IgD-negative memory B cell (primary cell): Measurements from ENCODE around the gene AGAP3. TPM values are rescaled to one million over a fixed set of nuclear protein-coding genes. Genes with fewer than 3 reads are reported as not detected.
A peak's percentile ranks its signal among the peaks of the same experiment; 100 is the strongest.

Source experiments
- H3K27ac Mint-ChIP-seq, 3 donors: one replicate each; pipeline ENCODE4 v1.8.0; 2020 to 2022; ENCODE audit warnings: mild to moderate bottlenecking in 3 of 3, mixed read lengths in 3 of 3, moderate library complexity in 1 of 3
- H3K27me3 Mint-ChIP-seq: one replicate; pipeline ENCODE4 v1.8.0; 2021; ENCODE audit warnings: mixed read lengths
- H3K36me3 Mint-ChIP-seq: one replicate; pipeline ENCODE4 v1.8.0; 2020; ENCODE audit warnings: mild to moderate bottlenecking, mixed read lengths
- H3K4me1 Mint-ChIP-seq, 3 donors: one replicate each; pipeline ENCODE4 v1.8.0; 2020 to 2022; ENCODE audit warnings: mixed read lengths in 3 of 3, mild to moderate bottlenecking in 1 of 3
- H3K4me3 Mint-ChIP-seq, 4 donors: one replicate each; pipeline ENCODE4 v1.8.0; 2020 to 2022; ENCODE audit warnings: mild to moderate bottlenecking in 4 of 4, mixed read lengths in 4 of 4, moderate library complexity in 3 of 4
- H3K9me3 Mint-ChIP-seq, 3 donors: one replicate each; pipeline ENCODE4 v1.8.0; 2020 to 2021; ENCODE audit warnings: mixed read lengths in 3 of 3, mild to moderate bottlenecking in 1 of 3
- polyA plus RNA-seq: library from polyadenylated mRNA; unstranded; fragments of 300-500 nt; fragmentation: Illumina TruSeq; gene quantifications from one replicate; pipeline ENCODE4 v1.2.3, GENCODE V29; 2021

The AGAP3 gene
- polyA plus RNA-seq, 1 donor from 2014 or later: 3.5 TPM

DNA sequence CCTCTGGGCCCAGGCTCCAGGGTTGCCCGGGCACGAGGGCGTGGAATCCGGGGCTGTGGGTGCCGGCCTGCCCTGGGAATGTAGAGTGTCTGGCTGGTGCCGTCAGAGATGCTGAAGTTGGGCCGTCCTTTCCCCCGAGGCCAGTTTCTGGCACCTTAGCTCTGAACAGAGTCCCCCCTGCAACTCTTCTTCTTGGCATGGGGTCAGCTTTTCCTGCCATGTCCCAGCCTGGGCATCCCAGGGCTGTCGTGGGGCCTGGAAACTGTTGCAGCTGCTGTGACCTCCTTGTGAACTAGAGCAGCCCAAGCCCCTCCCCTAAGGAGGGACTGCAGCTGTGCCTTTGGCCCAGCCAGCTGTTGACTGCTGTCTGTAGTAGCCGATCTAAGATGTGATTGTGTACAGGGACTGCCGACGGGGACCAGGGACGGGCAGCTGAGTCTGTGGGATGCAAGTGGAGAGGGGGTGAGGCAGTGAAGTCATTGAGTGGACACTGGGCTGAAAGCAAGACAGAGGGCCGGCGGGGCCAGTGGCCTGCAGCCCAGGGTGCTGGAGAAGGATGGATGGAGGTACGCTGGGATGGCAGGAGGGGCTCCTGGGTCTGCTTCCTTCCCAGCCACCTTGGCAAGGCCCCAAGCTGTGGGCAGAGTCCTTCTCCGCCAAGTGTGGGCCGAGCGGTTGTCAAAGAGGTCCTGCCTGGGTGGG, 45.5 kb downstream of the AGAP3 start:
- Mint-ChIP-seq H3K4me3 (no peak overlapping the region), H3K4me1 (no peaks in the 10 kb centered on the region), H3K27ac (no peak overlapping the region), H3K27me3 (no peaks in the 10 kb centered on the region), H3K9me3 (no peaks in the 10 kb centered on the region), H3K36me3 (no peaks in the 10 kb centered on the region)

DNA sequence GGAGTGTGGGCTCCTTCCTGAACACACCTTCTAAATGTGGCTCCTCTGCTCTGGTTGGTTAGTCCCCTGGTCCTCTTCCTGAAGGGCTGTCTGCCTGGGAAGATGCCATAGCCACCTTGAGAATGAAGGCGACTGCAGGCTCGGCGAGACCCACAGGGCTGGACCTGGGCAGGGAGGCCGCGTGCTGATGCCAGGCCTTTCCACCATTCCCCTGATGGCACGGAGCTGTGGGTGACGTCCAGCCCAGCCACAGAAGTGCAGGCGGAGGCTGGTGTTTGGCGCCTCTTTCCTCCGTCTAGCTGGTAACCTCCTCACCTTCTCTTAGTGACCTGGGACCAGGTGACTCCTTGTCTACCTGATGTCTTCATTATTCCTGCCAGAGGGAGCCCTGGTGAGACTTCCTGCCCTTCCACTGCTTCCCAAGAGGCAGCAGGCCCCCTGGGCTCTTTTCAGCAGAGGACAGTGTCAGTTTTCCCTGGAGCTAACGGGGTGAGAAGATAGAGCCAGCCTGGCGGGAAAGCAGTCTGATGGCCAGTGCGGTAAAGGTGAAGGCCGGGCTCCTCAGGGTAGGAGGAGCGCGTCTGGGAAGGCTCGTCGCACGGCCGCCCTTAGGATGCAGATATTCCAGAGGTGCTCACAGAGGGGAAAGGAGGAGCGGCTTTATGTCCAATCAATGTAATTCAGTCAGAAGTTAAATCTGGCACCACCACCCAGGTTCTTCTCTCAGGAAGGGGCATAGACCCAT, 46.4 kb downstream of the AGAP3 start:
- Mint-ChIP-seq H3K27ac (no peak overlapping the region), H3K9me3 (no peaks in the 10 kb centered on the region), H3K4me1 (no peaks in the 10 kb centered on the region), H3K27me3 (no peaks in the 10 kb centered on the region), H3K36me3 (no peaks in the 10 kb centered on the region), H3K4me3 (peak overlapping the region in 1 of 4 donors; percentile 6)

DNA sequence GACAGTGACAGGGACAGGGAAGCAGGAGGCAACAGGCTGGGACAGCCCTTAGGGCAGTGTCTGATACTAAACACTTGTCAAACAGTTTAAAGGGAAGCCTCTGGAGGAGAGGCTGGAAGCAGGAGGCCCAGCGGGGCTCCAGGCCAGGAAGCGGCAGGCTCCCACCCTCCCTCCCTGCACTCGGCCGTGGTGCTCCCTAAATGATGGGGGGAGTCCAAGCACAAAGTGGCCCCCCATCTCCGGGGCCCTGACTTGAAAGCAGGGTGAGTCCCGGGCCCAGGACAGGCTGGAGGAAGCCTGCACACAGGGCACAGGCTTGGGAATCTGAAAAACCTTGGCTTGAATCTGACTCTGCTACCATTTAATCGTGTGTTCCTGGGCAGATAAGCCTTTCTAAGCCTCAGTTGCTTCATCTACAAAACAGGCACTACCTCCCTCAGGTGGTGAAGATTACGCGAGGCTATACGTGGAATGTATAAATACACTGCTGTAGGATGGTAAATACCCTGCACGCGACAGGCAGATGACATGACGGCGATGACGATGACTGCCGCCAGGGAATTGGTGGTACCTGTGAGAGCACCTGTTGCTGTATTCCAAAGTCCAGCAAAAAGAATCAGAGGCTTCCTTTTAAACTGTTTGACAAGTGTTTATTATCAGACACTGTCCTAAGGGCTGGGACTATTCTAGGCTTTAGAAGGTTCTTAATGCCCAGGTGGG, 47.2 kb downstream of the AGAP3 start:
- Mint-ChIP-seq H3K36me3 (no peaks in the 10 kb centered on the region), H3K9me3 (no peaks in the 10 kb centered on the region), H3K27ac (peak overlapping the region in 1 of 3 donors; percentile 23), H3K4me3 (no peak overlapping the region), H3K27me3 (no peaks in the 10 kb centered on the region), H3K4me1 (no peaks in the 10 kb centered on the region)

DNA sequence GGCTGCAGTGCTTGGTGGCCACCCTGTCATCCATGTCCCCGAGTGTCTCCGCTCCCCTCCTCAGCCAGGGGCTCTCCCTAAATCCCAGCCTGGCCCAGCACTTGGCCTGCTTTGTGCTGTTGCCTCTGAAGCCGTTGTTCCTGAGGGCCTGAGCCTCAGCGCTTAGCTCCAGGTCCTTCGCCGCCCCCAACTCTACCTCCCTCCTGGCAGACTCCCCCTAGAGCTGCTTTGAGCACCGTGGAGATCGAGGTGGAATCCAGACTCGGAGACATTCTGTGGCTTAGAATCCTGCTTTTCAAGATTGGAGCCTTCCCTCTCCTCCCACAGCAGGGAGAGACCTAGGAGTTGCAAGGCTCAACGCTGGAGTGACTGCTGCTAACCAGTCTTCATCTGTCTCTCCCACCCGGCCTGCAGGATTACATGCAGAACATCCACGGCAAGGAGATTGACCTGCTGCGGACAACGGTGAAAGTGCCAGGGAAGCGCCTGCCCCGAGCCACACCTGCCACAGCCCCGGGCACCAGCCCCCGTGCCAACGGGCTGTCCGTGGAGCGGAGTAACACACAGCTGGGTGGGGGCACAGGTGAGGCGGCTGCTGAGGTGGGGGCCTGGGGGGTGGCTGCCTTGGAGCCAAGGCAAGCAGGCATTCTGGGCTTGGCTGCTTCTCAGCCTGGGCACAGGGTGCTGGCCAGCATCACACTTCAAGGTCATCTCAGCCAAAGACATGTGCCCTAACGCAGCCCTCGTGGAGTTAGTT, 47.9 kb downstream of the AGAP3 start:
- Mint-ChIP-seq H3K27ac (peak overlapping the region in 1 of 3 donors; percentile 23), H3K9me3 (no peaks in the 10 kb centered on the region), H3K27me3 (no peaks in the 10 kb centered on the region), H3K4me1 (no peaks in the 10 kb centered on the region), H3K4me3 (no peak overlapping the region), H3K36me3 (no peaks in the 10 kb centered on the region)

DNA sequence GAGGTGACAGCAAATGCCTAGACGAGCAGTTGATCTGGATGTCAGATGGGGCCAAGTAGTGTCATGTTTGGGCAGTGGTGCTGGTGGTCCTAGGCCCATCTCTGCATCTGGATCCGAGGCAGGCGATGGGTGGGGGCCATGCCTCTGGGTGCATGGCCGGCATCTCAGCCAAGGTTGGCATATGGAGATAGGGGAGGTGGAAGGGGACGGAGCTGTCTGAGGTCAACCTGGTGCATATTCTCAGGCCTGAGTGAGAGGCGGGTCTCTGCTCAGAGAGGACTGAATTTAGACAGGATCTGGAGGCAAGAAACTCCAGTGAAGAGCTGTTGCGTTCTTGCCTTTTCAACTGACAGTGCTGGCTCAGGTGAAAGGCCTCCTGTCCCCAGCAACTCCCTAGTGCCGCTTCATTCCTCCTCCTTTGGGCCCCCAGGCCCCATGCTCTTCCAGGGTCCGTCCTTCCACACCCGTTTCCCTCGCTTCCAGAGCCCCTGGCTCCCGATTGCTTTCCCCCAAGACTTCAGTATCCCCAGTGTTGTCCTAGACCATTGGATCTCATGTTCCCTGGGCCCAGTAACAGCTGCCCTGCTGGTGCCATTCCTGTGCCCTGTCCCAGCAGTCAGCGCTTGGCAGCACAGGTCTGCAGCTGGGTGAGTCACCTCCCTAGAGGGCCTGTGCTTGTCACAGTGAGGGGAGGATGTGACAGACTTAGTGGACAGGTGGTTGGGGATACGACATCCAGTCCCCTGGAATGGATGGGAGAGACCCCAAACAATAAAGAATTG, 48.7 kb downstream of the AGAP3 start:
- no peaks in the 10 kb centered on the region for H3K4me1 Mint-ChIP-seq
- H3K36me3 Mint-ChIP-seq: no peaks in the 10 kb centered on the region
- no peaks in the 10 kb centered on the region for H3K27me3 Mint-ChIP-seq
- H3K9me3 Mint-ChIP-seq: no peaks in the 10 kb centered on the region
- H3K4me3 Mint-ChIP-seq: peak overlapping the region in 1 of 4 donors; percentile 8
- H3K27ac Mint-ChIP-seq: no peak overlapping the region

DNA sequence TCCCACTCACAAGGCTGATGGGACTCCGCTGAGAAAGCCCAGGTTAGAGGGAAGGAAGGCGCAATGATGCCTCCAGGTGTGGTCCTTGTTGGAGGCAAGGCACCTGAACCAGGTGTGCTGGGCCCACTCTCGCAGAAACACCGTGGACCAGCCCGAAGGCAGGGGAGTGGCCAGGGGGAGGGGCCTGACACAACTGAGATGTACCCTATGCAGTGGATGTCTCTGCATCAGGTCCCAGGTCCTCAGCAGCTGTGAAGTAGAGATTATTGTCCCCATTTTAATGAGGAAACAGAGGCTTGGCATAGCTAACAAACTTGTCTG, 49.2 kb downstream of the AGAP3 start:
- Mint-ChIP-seq H3K27me3 (no peaks in the 10 kb centered on the region), H3K27ac (no peak overlapping the region), H3K36me3 (no peaks in the 10 kb centered on the region), H3K4me1 (no peaks in the 10 kb centered on the region), H3K9me3 (no peaks in the 10 kb centered on the region), H3K4me3 (no peak overlapping the region)

DNA sequence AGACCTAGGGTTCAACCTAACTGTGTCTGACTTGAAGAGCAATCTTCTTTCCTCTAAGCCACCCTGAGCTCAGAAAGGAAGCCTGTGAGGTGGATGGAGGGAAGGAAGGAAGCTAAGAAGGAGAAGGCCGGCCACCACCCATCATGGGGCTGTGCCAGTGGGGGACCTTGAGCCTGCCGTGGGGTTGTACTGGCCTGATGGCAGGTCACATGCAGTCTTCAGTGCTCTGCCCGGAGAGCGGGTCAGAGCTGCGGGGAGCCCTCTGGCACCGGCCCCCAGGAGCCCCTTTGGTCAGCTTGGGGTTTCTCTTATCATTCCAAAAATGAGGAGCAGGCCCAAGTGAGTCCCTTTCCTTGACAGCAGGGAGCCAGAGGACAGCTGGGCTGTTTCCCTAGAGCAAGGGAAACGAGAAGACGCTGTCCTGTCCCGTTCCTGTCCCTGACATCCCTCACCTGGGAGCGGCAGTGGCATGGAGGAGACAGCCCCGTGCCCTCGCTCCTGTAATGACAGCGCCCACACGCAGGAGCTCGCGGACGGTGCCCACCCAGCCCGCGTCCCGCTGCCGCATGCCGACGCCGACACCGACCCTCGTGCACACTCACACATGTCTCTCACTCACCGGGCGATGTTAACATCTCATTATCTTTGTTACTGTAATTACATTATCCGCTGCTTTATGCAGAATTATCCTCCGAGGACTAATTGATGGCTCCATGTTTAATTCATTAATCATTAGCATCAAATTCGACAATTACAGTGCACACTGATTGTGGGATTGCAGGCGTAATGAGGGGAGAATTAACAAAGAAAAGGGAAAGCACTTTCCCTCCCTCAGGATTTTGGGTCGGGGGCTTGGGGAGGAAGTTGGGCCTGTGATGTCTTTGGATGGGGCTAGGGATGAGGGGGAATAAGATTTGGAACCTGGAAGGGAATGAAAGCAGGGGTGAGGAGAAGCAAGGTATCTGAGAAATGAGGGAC, 49.9 kb downstream of the AGAP3 start:
- no peaks in the 10 kb centered on the region for H3K9me3 Mint-ChIP-seq
- no peaks in the 10 kb centered on the region for H3K36me3 Mint-ChIP-seq
- no peak overlapping the region for H3K4me3 Mint-ChIP-seq
- H3K27me3 Mint-ChIP-seq: no peaks in the 10 kb centered on the region
- H3K4me1 Mint-ChIP-seq: no peaks in the 10 kb centered on the region
- peak overlapping the region in 1 of 3 donors; percentile 10 for H3K27ac Mint-ChIP-seq

DNA sequence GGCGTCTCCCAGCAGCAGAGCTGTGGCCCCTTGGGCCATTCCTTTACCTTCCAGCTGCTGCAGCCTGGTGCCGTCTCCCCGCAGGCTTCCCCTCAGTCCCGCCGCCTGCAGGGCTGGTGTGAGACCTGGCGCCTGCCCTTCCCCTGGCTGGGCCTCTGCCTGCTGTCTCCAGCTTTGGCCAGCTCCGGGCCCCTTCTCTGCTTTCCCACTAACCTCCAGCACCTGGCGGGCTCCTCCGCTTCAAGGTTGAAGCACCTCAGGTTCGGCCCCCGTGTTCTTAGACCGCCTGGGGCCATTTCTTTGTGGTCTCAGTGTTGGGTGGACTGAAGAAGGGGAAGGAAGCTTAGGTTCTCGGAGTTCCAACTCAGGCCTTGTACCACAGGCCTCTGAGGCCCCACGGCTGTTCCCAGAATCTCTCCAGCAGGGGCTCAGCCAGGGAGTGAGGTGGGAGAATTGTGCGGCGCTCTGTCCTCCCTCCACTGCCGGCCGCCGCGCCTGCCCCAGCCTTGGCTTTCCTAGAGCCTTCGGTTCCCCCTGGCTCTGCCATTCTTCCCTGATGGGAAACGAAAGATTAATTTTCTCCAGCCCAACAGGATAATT, 50.9 kb downstream of the AGAP3 start:
- Mint-ChIP-seq H3K27ac (no peak overlapping the region), H3K36me3 (no peaks in the 10 kb centered on the region), H3K4me3 (no peak overlapping the region), H3K27me3 (no peaks in the 10 kb centered on the region), H3K9me3 (no peaks in the 10 kb centered on the region), H3K4me1 (no peaks in the 10 kb centered on the region)

DNA sequence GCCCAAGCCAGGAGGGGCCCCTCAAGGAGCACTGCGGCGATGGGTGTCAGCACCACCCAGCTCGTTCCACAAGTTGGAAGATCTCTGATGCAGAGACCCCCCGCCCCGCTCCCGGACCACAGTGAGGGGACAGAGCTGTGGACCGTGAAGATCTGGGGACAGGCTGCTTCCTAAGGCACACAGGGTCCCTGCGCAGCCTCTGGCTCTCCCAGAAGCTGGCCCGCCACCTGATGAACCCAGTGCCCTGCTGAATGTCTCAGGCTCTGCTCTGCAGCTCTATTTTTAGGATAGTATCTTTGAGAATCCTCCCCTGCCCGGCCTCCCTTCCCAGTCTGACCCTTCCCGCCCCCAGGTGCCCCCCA, 51.5 kb downstream of the AGAP3 start:
- Mint-ChIP-seq H3K36me3 (no peaks in the 10 kb centered on the region), H3K9me3 (no peaks in the 10 kb centered on the region), H3K4me1 (no peaks in the 10 kb centered on the region), H3K4me3 (no peak overlapping the region), H3K27me3 (no peaks in the 10 kb centered on the region), H3K27ac (no peak overlapping the region)

DNA sequence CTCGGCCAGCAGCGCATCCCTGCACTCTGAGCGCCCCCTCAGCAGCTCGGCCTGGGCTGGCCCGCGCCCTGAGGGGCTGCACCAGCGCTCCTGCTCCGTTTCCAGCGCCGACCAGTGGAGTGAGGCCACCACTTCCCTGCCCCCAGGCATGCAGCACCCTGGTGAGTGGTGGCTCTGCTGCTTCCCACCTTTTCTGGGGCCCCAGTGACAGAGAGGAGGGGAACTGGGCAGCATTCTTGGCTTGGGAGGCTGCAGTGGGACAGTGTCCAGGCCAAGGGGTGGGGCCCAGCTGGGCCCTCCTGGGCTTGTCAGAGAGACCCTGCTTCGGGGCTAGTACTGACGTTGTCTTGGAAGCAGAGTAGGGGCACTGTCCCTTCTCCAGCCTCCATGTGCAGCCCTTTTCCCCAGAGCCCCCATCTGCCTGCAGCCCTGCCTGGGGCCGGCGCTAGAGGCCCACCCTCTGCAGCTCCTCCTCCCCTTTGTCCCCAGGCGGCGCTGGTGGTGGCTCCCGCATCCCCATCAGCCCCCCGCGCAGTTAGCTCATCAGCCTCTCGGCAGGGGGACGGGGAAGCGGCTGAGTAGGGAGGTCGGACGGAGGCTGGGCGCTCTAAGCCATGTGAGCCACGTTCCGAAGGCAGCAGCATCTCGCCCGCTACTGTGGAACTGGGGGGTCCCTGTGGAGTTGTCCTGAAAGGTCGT, 52.0 kb downstream of the AGAP3 start:
- Mint-ChIP-seq H3K27ac (no peak overlapping the region), H3K36me3 (no peaks in the 10 kb centered on the region), H3K27me3 (no peaks in the 10 kb centered on the region), H3K9me3 (no peaks in the 10 kb centered on the region), H3K4me3 (no peak overlapping the region), H3K4me1 (no peaks in the 10 kb centered on the region)

DNA sequence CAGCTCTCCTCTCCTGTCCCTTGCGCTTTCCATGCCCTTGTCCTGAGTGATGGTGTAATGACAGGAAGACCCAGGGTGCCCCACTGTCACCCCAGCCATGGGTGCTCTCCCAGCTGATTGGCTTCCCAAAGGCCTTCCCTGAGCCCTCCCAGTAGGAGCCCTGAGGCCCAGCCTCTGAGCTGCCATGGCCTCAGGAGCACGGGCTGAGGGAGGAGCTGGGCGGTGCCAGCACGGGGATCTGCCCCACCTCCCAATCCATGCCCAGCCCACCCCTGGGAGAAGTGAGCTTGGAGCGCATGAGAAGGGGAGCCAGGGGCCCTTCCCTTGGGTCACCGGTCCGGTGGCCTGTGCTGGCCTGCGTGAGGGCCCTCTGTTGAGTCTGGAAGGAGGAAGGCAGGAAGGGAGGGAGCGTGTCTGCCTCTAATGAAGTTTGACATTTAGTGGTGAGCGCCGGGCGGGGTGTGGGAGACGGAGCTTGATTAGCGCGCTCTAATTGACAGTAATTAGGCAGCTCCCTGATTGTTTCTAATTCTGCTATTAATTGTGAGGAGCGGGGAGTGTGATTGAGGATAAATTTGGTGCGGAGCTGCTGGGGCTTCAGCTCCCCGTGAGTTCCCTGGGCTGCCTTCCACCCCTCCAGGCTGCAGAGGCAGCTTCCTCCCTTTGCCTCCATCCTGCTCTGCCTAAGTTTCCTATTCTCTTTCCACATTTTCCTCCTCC, 53.0 kb downstream of the AGAP3 start:
- peaks cover 4% of the 10 kb centered on the region for H3K36me3 Mint-ChIP-seq
- no peak overlapping the region for H3K4me3 Mint-ChIP-seq
- H3K27me3 Mint-ChIP-seq: no peaks in the 10 kb centered on the region
- no peaks in the 10 kb centered on the region for H3K4me1 Mint-ChIP-seq
- H3K9me3 Mint-ChIP-seq: no peaks in the 10 kb centered on the region
- H3K27ac Mint-ChIP-seq: peak overlapping the region in 1 of 3 donors; percentile 39

DNA sequence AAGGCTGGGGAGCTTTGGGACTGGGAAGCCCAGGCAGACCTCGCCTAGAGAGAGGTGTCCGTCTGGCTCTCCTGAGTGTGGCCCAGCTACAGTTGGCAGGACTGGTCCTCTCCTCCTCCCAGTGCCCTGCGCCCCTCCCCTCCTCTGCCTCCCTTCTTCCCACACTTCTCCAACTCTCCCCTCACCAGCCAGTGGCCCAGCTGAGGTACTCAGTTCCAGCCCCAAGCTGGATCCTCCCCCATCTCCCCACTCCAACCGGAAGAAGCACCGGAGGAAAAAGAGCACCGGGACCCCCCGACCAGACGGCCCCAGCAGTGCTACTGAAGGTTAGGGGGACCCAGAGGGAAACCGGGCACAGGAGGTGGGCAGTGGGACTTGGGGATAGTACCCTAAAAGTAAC, 53.5 kb downstream of the AGAP3 start:
- H3K9me3 Mint-ChIP-seq: no peaks in the 10 kb centered on the region
- no peaks in the 10 kb centered on the region for H3K27me3 Mint-ChIP-seq
- no peak overlapping the region for H3K4me3 Mint-ChIP-seq
- peaks cover 4% of the 10 kb centered on the region for H3K36me3 Mint-ChIP-seq
- H3K4me1 Mint-ChIP-seq: no peaks in the 10 kb centered on the region
- H3K27ac Mint-ChIP-seq: no peak overlapping the region
